Endothelial cell (in vitro differentiated cells): ENCODE data around the gene KRTAP10-10. TPM values are rescaled to one million over a fixed set of nuclear protein-coding genes. Genes with fewer than 3 reads are reported as not detected.
"Not testable (repeated sequence)": the region's sequence is repeated elsewhere in the genome, so short reads cannot be mapped to it uniquely, and the experiment has no call there.

Experiments
- DNase-seq: peaks from one replicate; pipeline ENCODE4 v3.0.0; 2021; ENCODE audit warnings: low spot score
- H3K27ac Mint-ChIP-seq: one replicate; pipeline ENCODE4 v1.8.0; 2021; ENCODE audit warnings: mixed read lengths, inconsistent platforms; ENCODE audit not compliant: unreplicated experiment
- H3K27me3 Mint-ChIP-seq: one replicate; pipeline ENCODE4 v1.8.0; 2021; ENCODE audit warnings: mild to moderate bottlenecking, moderate library complexity, mixed read lengths, inconsistent platforms; ENCODE audit not compliant: unreplicated experiment
- H3K36me3 Mint-ChIP-seq: one replicate; pipeline ENCODE4 v1.8.0; 2021; ENCODE audit warnings: mild to moderate bottlenecking, low read depth, mixed read lengths, inconsistent platforms; ENCODE audit not compliant: unreplicated experiment
- H3K4me1 Mint-ChIP-seq: one replicate; pipeline ENCODE4 v1.8.0; 2021; ENCODE audit warnings: mild to moderate bottlenecking, mixed read lengths, inconsistent platforms; ENCODE audit not compliant: unreplicated experiment
- H3K4me3 Mint-ChIP-seq: one replicate; pipeline ENCODE4 v1.8.0; 2021; ENCODE audit warnings: mild to moderate bottlenecking, mixed read lengths, inconsistent platforms; ENCODE audit not compliant: unreplicated experiment
- H3K9me3 Mint-ChIP-seq: one replicate; pipeline ENCODE4 v1.8.0; 2021; ENCODE audit warnings: mixed read lengths, inconsistent platforms; ENCODE audit not compliant: unreplicated experiment
- CTCF ChIP-seq: fragments of 200-600 bp; sonication (generic); IDR thresholded peaks from one replicate; pipeline ENCODE4 v1.5.0; 2021; ENCODE audit warnings: antibody characterized with exemption; ENCODE audit not compliant: unreplicated experiment
- total RNA-seq: library from RNA; stranded (reverse); fragmentation: NEBNext Ultra II Directional; extraction: Animal tissue kit (Norgen Biotek cat#: 25700); gene quantifications from one replicate; pipeline ENCODE4 v1.2.1, GENCODE V29; 2021; ENCODE audit not compliant: unreplicated experiment

Gene KRTAP10-10
- total RNA-seq, 1 donor from 2014 or later: not detected

GRCh38 chr21:44619886-44620285, 17.3 kb upstream of the KRTAP10-10 start:
- Mint-ChIP-seq H3K27me3 (peaks cover 2% of the 10 kb centered on the region), H3K27ac (no peak overlapping the region), H3K4me3 (no peak overlapping the region), H3K9me3 (no peaks in the 10 kb centered on the region), H3K36me3 (peaks cover 6% of the 10 kb centered on the region), H3K4me1 (peaks cover 7% of the 10 kb centered on the region)
- TF ChIP-seq CTCF: no peak
- no peak for DNase-seq

- H3K36me3 Mint-ChIP-seq: peaks cover 7% of the 10 kb centered on the region
- peaks cover 7% of the 10 kb centered on the region for H3K27me3 Mint-ChIP-seq
- no peak for TF ChIP-seq CTCF
- no peak overlapping the region for H3K4me3 Mint-ChIP-seq
- H3K27ac Mint-ChIP-seq: no peak overlapping the region
- DNase-seq: no peak
- H3K9me3 Mint-ChIP-seq: no peaks in the 10 kb centered on the region
- peaks cover 3% of the 10 kb centered on the region for H3K4me1 Mint-ChIP-seq
These were observed 13.6 kb upstream of the KRTAP10-10 start for GRCh38 chr21:44623575-44623974.

- Mint-ChIP-seq H3K9me3 (no peaks in the 10 kb centered on the region), H3K27me3 (peaks cover 7% of the 10 kb centered on the region), H3K4me3 (no peak overlapping the region), H3K4me1 (peaks cover 2% of the 10 kb centered on the region), H3K27ac (no peak overlapping the region), H3K36me3 (peaks cover 7% of the 10 kb centered on the region)
- no peak for TF ChIP-seq CTCF
- DNase-seq: no peak
These were observed 11.4 kb upstream of the KRTAP10-10 start for GRCh38 chr21:44625756-44626155.

DNA sequence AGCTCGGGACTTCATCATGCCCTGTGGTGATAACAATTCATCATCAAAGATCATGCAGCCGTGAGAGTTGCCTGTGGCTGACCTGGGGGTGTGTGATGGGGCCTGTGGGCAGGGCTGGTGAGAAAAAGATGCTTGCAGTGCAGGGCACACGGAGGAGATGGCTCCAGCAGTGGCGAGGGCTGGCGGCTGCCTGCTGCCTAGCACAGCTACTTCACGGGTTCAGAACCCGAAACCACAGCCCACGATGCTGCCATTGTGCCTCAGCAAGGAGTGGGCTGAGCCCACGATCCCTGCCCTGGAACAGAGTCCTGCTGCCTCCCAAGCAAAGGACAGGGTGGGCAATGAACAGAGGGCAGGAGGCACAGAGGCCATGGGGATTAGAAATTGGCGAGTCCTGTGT, 10.9 kb upstream of the KRTAP10-10 start:
- DNase-seq: no peak
- Mint-ChIP-seq H3K36me3 (peaks cover 7% of the 10 kb centered on the region), H3K4me1 (peaks cover 2% of the 10 kb centered on the region)

GRCh38 chr21:44626673-44627143, 10.4 kb upstream of the KRTAP10-10 start, which contains the start of gene KRTAP10-9:
TSS of gene KRTAP10-9 (plus strand) at chr21:44627093. CDS start at chr21:44627172, 79 bp downstream.
- Mint-ChIP-seq H3K36me3 (peaks cover 9% of the 10 kb centered on the region), H3K27ac (no peak within 1 kb of the TSS), H3K4me3 (no peak within 1 kb of the TSS), H3K27me3 (peaks cover 7% of the 10 kb centered on the region), H3K9me3 (peaks cover 2% of the 10 kb centered on the region), H3K4me1 (peaks cover 2% of the 10 kb centered on the region)
- TF ChIP-seq CTCF: no peak
- no peak for DNase-seq

More for the DNA sequence above, 10.9 kb upstream of the KRTAP10-10 start:
- peaks cover 7% of the 10 kb centered on the region for H3K27me3 Mint-ChIP-seq
- no peak overlapping the region for H3K4me3 Mint-ChIP-seq
- H3K9me3 Mint-ChIP-seq: no peaks in the 10 kb centered on the region
- H3K27ac Mint-ChIP-seq: no peak overlapping the region
- no peak for TF ChIP-seq CTCF

DNA sequence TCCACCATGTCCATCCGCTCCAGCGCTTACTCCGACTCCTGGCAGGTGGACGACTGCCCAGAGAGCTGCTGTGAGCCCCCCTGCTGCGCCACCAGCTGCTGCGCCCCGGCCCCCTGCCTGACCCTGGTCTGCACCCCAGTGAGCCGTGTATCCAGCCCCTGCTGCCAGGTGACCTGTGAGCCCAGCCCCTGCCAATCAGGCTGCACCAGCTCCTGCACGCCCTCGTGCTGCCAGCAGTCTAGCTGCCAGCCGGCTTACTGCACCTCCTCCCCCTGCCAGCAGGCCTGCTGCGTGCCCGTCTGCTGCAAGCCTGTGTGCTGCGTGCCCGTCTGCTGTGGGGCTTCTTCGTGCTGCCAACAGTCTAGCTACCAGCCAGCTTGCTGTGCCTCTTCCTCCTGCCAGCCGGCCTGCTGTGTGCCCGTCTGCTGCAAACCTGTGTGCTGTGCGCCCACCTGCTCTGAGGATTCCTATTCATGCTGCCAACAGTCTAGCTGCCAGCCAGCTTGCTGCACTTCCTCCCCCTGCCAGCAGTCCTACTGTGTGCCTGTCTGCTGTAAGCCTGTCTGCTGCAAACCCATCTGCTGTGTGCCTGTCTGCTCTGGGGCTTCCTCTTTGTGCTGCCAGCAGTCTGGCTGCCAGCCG, 9.9 kb upstream of the KRTAP10-10 start:
- DNase-seq, H3K27ac Mint-ChIP-seq, H3K4me3 Mint-ChIP-seq, H3K9me3 Mint-ChIP-seq, H3K27me3 Mint-ChIP-seq, H3K4me1 Mint-ChIP-seq: not testable (repeated sequence)
- peaks cover 15% of the 10 kb centered on the region for H3K36me3 Mint-ChIP-seq

- not testable (repeated sequence) for H3K27me3 Mint-ChIP-seq, H3K27ac Mint-ChIP-seq, H3K4me1 Mint-ChIP-seq, H3K9me3 Mint-ChIP-seq, DNase-seq, H3K4me3 Mint-ChIP-seq
- peaks cover 15% of the 10 kb centered on the region for H3K36me3 Mint-ChIP-seq
These were observed 9.3 kb upstream of the KRTAP10-10 start for GRCh38 chr21:44627831-44628233.
